HepG2 (cell line): ENCODE measurements around the gene TEKT3. TPM values are rescaled to one million over a fixed set of nuclear protein-coding genes. Genes with fewer than 3 reads are reported as not detected.
A peak's percentile ranks its signal among the peaks of the same experiment; 100 is the strongest.

ENCODE experiments used
- ATAC-seq: fragments of 200-7000 bp; cut with Tn5 transposase; 3 replicates; pipeline ENCODE4 v1.9.1; 2020; ENCODE audit warnings: mild to moderate bottlenecking, moderate library complexity
- BruUV-seq: library from RNA; stranded (reverse); fragments of 400-500 nt; replicated peaks from 2 replicates; lab custom pipeline; 2021; lab: Mats Ljungman, UMichigan
- CTCF ChIA-PET: fragments of 300-600 bp; formaldehyde crosslinking; extraction: SDS; loops from one replicate; lab custom pipeline; 2021; ENCODE audit warnings: low total read pairs, inconsistent platforms, low intra/inter-chr PET ratio; lab: Yijun Ruan, JAX
- POLR2A ChIA-PET: fragments of 350-600 bp; sonication (Branson Sonifier 250); formaldehyde crosslinking; loops from one replicate; lab custom pipeline; 2020; ENCODE audit warnings: antibody characterized with exemption, inconsistent platforms; lab: Yijun Ruan, JAX
- DNase-seq: peaks from one replicate; pipeline ENCODE4 v3.0.0-alpha.2; 2015; ENCODE audit warnings: low spot score
- FAIRE-seq: peaks from 3 replicates; lab custom pipeline; 2011; peaks lifted over from hg19 to GRCh38; lab: Jason Lieb, UNC
- H2AFZ ChIP-seq: one replicate; pipeline ENCODE4 v1.6.1; 2011; ENCODE audit warnings: low read length, inconsistent platforms
- H3K27ac ChIP-seq: fragments of 300-600 bp; 3 replicates; pipeline ENCODE4 v1.8.0; 2011; ENCODE audit warnings: mixed run types, mild to moderate bottlenecking, mixed read lengths, low read length, inconsistent platforms; ENCODE audit not compliant: insufficient read depth; ENCODE audit errors: extremely low read length
- H3K27me3 ChIP-seq, 2 experiments: fragments of 200-600 bp in 1 of 2; 2 replicates in 1 of 2; 3 replicates in 1 of 2; pipeline versions ENCODE4 v1.6.0 to v1.8.0; 2011; ENCODE audit warnings: low read length in 2 of 2, mild to moderate bottlenecking in 2 of 2, moderate library complexity in 2 of 2, inconsistent platforms in 1 of 2; ENCODE audit not compliant: insufficient read depth in 2 of 2, control insufficient read depth in 1 of 2
- H3K36me3 ChIP-seq, 2 experiments: fragments of 200-600 bp in 1 of 2; replicated peaks in 1 of 2; 2 replicates in 1 of 2; 3 replicates in 1 of 2; pipeline versions ENCODE4 v1.5.1 to v1.8.0; 2011; ENCODE audit warnings: low read length in 2 of 2, inconsistent platforms in 1 of 2; ENCODE audit not compliant: insufficient read depth in 2 of 2, control insufficient read depth in 1 of 2
- H3K4me1 ChIP-seq: 2 replicates; pipeline ENCODE4 v1.5.1; 2012; ENCODE audit warnings: low read length, inconsistent platforms; ENCODE audit not compliant: insufficient read depth
- H3K4me2 ChIP-seq: 2 replicates; pipeline ENCODE4 v1.6.0; 2011; ENCODE audit warnings: low read depth, low read length, inconsistent platforms
- H3K4me3 ChIP-seq, 3 experiments: fragments of 200-600 bp in 1 of 3; sonication (generic), shearing (Covaris generic) in 1 of 3; replicated peaks in 1 of 3; 2 replicates each; pipeline ENCODE4 v1.5.1; 2011 to 2016; ENCODE audit warnings: low read length in 3 of 3, inconsistent platforms in 2 of 3, low read depth in 2 of 3, mild to moderate bottlenecking in 2 of 3, control low read depth in 1 of 3, mixed read lengths in 1 of 3; ENCODE audit not compliant: insufficient read depth in 1 of 3
- H3K79me2 ChIP-seq: one replicate; pipeline ENCODE4 v1.6.1; 2011; ENCODE audit warnings: low read length, inconsistent platforms; ENCODE audit not compliant: insufficient read depth
- H3K9ac ChIP-seq: 2 replicates; pipeline ENCODE4 v1.6.0; 2011; ENCODE audit warnings: mild to moderate bottlenecking, low read depth, low read length, inconsistent platforms; ENCODE audit not compliant: insufficient read depth
- H3K9me3 ChIP-seq: 2 replicates; pipeline ENCODE4 v1.5.1; 2012; ENCODE audit warnings: mild to moderate bottlenecking, low read length
- H4K20me1 ChIP-seq: 2 replicates; pipeline ENCODE4 v1.6.0; 2011; ENCODE audit warnings: inconsistent platforms, mild to moderate bottlenecking, low read length, moderate library complexity; ENCODE audit not compliant: insufficient read depth
- DR1 ChIP-seq: sonication (generic); formaldehyde crosslinking; IDR thresholded peaks from 2 replicates; pipeline ENCODE4 v1.8.0; 2021; ENCODE audit warnings: mild to moderate bottlenecking, missing genetic modification reagents, inconsistent platforms
- ETV6 ChIP-seq: sonication (generic); formaldehyde crosslinking; conservative IDR thresholded peaks from 2 replicates; pipeline ENCODE4 v1.4.0; 2020; ENCODE audit warnings: missing genetic modification reagents
- ISL2 ChIP-seq: sonication (generic); formaldehyde crosslinking; IDR thresholded peaks from 2 replicates; pipeline ENCODE4 v1.5.0; 2020; ENCODE audit warnings: missing genetic modification reagents
- PITX1 ChIP-seq: sonication (generic); formaldehyde crosslinking; IDR thresholded peaks from 2 replicates; pipeline ENCODE4 v1.5.1; 2020; ENCODE audit warnings: mild to moderate bottlenecking, missing genetic modification reagents
- POLR2AphosphoS5 ChIP-seq: IDR thresholded peaks from 2 replicates; pipeline ENCODE4 v1.6.1; 2012; ENCODE audit warnings: low read depth, low read length
- SETDB1 ChIP-seq: sonication (generic); formaldehyde crosslinking; IDR thresholded peaks from 2 replicates; pipeline ENCODE4 v1.5.1; 2020; ENCODE audit warnings: missing genetic modification reagents, mild to moderate bottlenecking, borderline replicate concordance
- SSRP1 ChIP-seq: IDR thresholded peaks from 2 replicates; pipeline ENCODE4 v1.6.1; 2016; ENCODE audit warnings: control low read depth
- STAG1 ChIP-seq: sonication (generic); formaldehyde crosslinking; IDR thresholded peaks from 2 replicates; pipeline ENCODE4 v1.4.0; 2020; ENCODE audit warnings: missing genetic modification reagents
- TMF1 ChIP-seq: sonication (generic); formaldehyde crosslinking; IDR thresholded peaks from 2 replicates; pipeline ENCODE4 v1.8.1; 2022; ENCODE audit warnings: low read depth, missing genetic modification reagents
- U2AF1 ChIP-seq: fragments of 200-400 bp; formaldehyde crosslinking; optimal IDR thresholded peaks from 2 replicates; pipeline ENCODE3; 2017; ENCODE audit warnings: mild to moderate bottlenecking, low read depth, low read length
- ZBTB42 ChIP-seq: sonication (generic); formaldehyde crosslinking; IDR thresholded peaks from 2 replicates; pipeline ENCODE4 v1.5.0; 2020; ENCODE audit warnings: mild to moderate bottlenecking, missing genetic modification reagents
- ZBTB49 ChIP-seq: sonication (generic); formaldehyde crosslinking; IDR thresholded peaks from 2 replicates; pipeline ENCODE4 v1.4.0; 2020; ENCODE audit warnings: missing genetic modification reagents, borderline replicate concordance
- ZHX1 ChIP-seq: sonication (generic); formaldehyde crosslinking; IDR thresholded peaks from 2 replicates; pipeline ENCODE4 v1.8.1; 2022; ENCODE audit warnings: low read depth, mild to moderate bottlenecking, missing genetic modification reagents
- ZNF282 ChIP-seq: fragments of 450-650 bp; IDR thresholded peaks from 2 replicates; pipeline ENCODE4 v1.6.1; 2018; ENCODE audit not compliant: partially characterized antibody
- ZNF460 ChIP-seq: sonication (generic); formaldehyde crosslinking; IDR thresholded peaks from 2 replicates; pipeline ENCODE4 v1.5.1; 2020; ENCODE audit warnings: missing genetic modification reagents, mild to moderate bottlenecking, borderline replicate concordance
- ZNF598 ChIP-seq: sonication (generic); formaldehyde crosslinking; IDR thresholded peaks from 2 replicates; pipeline ENCODE4 v1.5.1; 2020; ENCODE audit warnings: mild to moderate bottlenecking, missing genetic modification reagents, borderline replicate concordance
- ZNF773 ChIP-seq: sonication (generic); formaldehyde crosslinking; IDR thresholded peaks from 2 replicates; pipeline ENCODE4 v1.4.0; 2020; ENCODE audit warnings: missing genetic modification reagents, borderline replicate concordance
- ZSCAN20 ChIP-seq: sonication (generic); formaldehyde crosslinking; IDR thresholded peaks from 2 replicates; pipeline ENCODE4 v1.4.0; 2020; ENCODE audit warnings: missing genetic modification reagents, mild to moderate bottlenecking, borderline replicate concordance
- WGBS: methylation state at CpG from one replicate; pipeline ENCODE4 v1.1.6; 2017; ENCODE audit warnings: low lambda C conversion rate; 5-methylcytosine and 5-hydroxymethylcytosine counted together
- in situ Hi-C: cut with HindIII; loops from 2 replicates; pipeline ENCODE4 v1.10.0; 2017; ENCODE audit warnings: low pct_unique_long_range_greater_than_20kb; ENCODE audit not compliant: extremely low pct_ligation_motif_present
- intact Hi-C: fragments of 100-400 bp; cut with micrococcal nuclease; formaldehyde crosslinking; loops from one replicate; pipeline ENCODE4 v1.10.0; 2022; ENCODE audit not compliant: unreplicated experiment
- polyA plus RNA-seq, 8 experiments: library from polyadenylated mRNA; depleted of rRNA in 3 of 8; stranded (reverse) in 7 of 8; unstranded in 1 of 8; fragments of >200 nt; fragmentation: Illumina TruSeq in 4 of 8; extraction: Trizol in 4 of 8; gene quantifications; 2 replicates each; pipeline versions ENCODE4 v1.2.1 to v1.2.3, GENCODE V29; 2011 to 2016; ENCODE audit warnings: low read depth in 4 of 8, missing spikeins in 1 of 8, mixed read lengths in 1 of 8; ENCODE audit not compliant: insufficient read depth in 1 of 8
- total RNA-seq, 5 experiments: library from RNA; depleted of rRNA; stranded (reverse); fragments of >200 nt; fragmentation: Illumina TruSeq; extraction: Trizol; gene quantifications; 2 replicates each; pipeline ENCODE4 v1.2.3, GENCODE V29; 2016; ENCODE audit warnings: low read depth in 1 of 5
- TF ChIP-seq, protein P1 (sequence below): sonication (generic); formaldehyde crosslinking; IDR thresholded peaks from 2 replicates; pipeline ENCODE4 v1.5.1; 2020; ENCODE audit warnings: mild to moderate bottlenecking, missing genetic modification reagents, moderate library complexity

The TEKT3 gene
- total and polyA plus RNA-seq, 2 of the 13 experiments (the other 11 are each of a cell fraction or from before 2014, with no cell fraction given), result 0.58 to 0.82 TPM

- Histone ChIP-seq H3K9ac (no peak overlapping the region), H3K4me3 (peak overlapping the region in 1 of 3 experiments; percentile 16; a peak in 1 of 6 replicates), H3K27ac (no peak overlapping the region), H3K27me3 (peaks cover 2 to 19% of the 10 kb centered on the region in 2 experiments; a peak in 3 of 5 replicates), H3K36me3 (no peaks in the 10 kb centered on the region), H3K4me1 (no peaks in the 10 kb centered on the region; the same call in 1 of the 2 replicates), H3K4me2 (peak overlapping the region; percentile 8; the same call in 1 of the 2 replicates), H2AFZ (no peak overlapping the region), H3K79me2 (no peaks in the 10 kb centered on the region), H3K9me3 (no peaks in the 10 kb centered on the region), H4K20me1 (no peaks in the 10 kb centered on the region)
- ChIA-PET POLR2A (no interaction called here), CTCF (no interaction called here)
- DNase-seq (no peak), ATAC-seq (no peak), FAIRE-seq (no peak)
- TF ChIP-seq POLR2AphosphoS5, result no peak
- no peak for TF ChIP-seq ZNF460 (CRISPR knock-in tag)
- no peak for TF ChIP-seq TMF1 (CRISPR knock-in tag)
- no peak for TF ChIP-seq STAG1 (CRISPR knock-in tag)
- no peak for TF ChIP-seq SETDB1
- no peak for TF ChIP-seq ETV6 (CRISPR knock-in tag)
- TF ChIP-seq SSRP1 (CRISPR knock-in tag), result no peak
- no peak for TF ChIP-seq DR1 (CRISPR knock-in tag)
- TF ChIP-seq PITX1 (CRISPR knock-in tag), result no peak
- TF ChIP-seq, protein P1, sequence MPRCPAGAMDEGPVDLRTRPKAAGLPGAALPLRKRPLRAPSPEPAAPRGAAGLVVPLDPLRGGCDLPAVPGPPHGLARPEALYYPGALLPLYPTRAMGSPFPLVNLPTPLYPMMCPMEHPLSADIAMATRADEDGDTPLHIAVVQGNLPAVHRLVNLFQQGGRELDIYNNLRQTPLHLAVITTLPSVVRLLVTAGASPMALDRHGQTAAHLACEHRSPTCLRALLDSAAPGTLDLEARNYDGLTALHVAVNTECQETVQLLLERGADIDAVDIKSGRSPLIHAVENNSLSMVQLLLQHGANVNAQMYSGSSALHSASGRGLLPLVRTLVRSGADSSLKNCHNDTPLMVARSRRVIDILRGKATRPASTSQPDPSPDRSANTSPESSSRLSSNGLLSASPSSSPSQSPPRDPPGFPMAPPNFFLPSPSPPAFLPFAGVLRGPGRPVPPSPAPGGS (CRISPR knock-in tag), result no peak
- no peak for TF ChIP-seq ZNF773 (CRISPR knock-in tag)
- TF ChIP-seq ZNF282, result no peak
- TF ChIP-seq ZSCAN20 (CRISPR knock-in tag), result no peak
- no peak for TF ChIP-seq ZHX1
- no peak for TF ChIP-seq ZNF598 (CRISPR knock-in tag)
- TF ChIP-seq U2AF1, result no peak
- TF ChIP-seq ZBTB49 (CRISPR knock-in tag), result no peak
- no peak for TF ChIP-seq ZBTB42
- TF ChIP-seq ISL2, result no peak
- no TSS peak for BruUV-seq
- in situ Hi-C loops (no loop called here), intact Hi-C loops (no loop called here)
- 45% methylated on average over 9 of the region's 9 CpGs for WGBS
Observed at GRCh38 chr17:15270628-15271381, 70.6 kb downstream of the TEKT3 start.
